ENCODE data around the gene GPR33. TPM values are rescaled to one million over a fixed set of nuclear protein-coding genes. Genes with fewer than 3 reads are reported as not detected.

The GPR33 gene, protein sequence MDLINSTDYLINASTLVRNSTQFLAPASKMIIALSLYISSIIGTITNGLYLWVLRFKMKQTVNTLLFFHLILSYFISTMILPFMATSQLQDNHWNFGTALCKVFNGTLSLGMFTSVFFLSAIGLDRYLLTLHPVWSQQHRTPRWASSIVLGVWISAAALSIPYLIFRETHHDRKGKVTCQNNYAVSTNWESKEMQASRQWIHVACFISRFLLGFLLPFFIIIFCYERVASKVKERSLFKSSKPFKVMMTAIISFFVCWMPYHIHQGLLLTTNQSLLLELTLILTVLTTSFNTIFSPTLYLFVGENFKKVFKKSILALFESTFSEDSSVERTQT
- total RNA-seq, result not detected

DNA sequence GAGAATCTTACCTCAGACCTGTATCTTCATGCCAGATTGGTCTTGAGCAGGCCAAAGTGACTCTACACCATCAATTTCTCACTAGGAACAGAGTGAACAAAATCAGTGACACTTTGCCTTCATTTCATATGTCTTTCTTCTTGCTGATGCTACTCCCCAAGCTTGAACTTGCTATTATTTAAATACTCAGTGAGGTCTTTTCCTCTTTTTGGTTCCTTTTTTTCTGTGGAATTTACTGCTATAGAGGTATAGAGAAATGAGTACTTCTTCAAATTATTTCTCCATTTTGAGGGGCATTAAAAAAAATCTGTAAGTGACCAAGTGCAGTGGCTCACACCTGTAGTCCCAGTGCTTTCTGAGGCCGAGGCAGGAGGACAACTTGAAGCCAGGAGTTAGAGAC lies at the start of gene GPR33:
Gene GPR33, minus strand, starts transcription at position 154 of the 400 bp plus-strand sequence. CDS start 4,074 bp downstream, outside the sequence.
- Histone ChIP-seq H3K4me3 (no peak within 1 kb of the TSS), H3K27me3 (no peaks in the 10 kb centered on the region), H3K36me3 (replicated peaks in 1 of 2; ENCODE audit: insufficient read depth in 1 of 2, low read depth in 2 of 2) (no peaks in the 10 kb centered on the region), H3K4me1 (no peaks in the 10 kb centered on the region), H3K9me3 (no peaks in the 10 kb centered on the region), H3K27ac (no peak within 1 kb of the TSS)
- intact Hi-C loops (cut with DNase I), result no loop called here
- TF ChIP-seq, protein P1, sequence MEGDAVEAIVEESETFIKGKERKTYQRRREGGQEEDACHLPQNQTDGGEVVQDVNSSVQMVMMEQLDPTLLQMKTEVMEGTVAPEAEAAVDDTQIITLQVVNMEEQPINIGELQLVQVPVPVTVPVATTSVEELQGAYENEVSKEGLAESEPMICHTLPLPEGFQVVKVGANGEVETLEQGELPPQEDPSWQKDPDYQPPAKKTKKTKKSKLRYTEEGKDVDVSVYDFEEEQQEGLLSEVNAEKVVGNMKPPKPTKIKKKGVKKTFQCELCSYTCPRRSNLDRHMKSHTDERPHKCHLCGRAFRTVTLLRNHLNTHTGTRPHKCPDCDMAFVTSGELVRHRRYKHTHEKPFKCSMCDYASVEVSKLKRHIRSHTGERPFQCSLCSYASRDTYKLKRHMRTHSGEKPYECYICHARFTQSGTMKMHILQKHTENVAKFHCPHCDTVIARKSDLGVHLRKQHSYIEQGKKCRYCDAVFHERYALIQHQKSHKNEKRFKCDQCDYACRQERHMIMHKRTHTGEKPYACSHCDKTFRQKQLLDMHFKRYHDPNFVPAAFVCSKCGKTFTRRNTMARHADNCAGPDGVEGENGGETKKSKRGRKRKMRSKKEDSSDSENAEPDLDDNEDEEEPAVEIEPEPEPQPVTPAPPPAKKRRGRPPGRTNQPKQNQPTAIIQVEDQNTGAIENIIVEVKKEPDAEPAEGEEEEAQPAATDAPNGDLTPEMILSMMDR (IDR thresholded peaks at IDR 0.05), result no peak
- no peak for TF ChIP-seq POLR2A (IDR thresholded peaks at IDR 0.05)
- DNase-seq (no peak), ATAC-seq (no peak)
- WGBS, 2 donors, result 55 to 60% methylated on average over 1 of the region's 1 CpG

DNA sequence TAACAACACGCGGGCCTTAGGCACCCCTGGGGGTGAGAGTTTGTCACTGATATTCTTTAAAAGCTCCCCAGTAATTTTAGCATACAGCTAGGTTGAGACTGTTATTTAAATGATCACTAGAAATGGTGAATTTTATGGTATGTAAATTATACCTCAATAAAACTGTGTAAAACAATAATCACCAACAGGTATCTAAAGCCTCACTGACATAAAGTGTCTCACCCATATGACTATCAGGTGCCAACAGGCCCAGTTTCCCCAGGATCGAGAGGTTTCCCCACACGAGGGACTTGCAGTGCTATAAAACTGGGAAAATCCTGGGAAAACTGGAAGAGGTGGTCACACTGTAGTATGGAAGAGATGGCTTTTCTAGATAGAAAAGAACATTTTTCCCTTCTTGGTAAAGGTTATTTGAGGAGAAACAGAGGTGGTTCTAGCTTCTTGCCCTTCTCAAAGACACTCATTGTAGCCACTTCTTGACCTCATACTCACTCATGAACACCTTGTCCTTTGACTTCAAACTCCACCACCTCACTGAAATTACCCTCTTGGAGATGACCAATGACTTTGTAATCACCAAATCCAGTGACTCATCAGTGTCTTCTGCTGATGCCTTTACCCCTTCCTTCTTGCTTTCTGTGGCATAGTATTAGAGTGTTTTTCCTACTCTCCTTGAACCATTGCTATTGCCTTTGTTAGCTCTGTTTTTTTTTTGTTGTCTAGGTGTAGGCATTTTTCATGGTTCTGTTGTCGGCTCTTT lies 48.5 kb upstream of the GPR33 start:
- Histone ChIP-seq H3K4me1 (no peaks in the 10 kb centered on the region), H3K27me3 (no peaks in the 10 kb centered on the region), H3K36me3 (replicated peaks in 1 of 2; ENCODE audit: insufficient read depth in 1 of 2, low read depth in 2 of 2) (no peaks in the 10 kb centered on the region), H3K4me3 (no peak overlapping the region), H3K9me3 (no peaks in the 10 kb centered on the region), H3K27ac (no peak overlapping the region)
- intact Hi-C loops (cut with DNase I), result no loop called here
- ATAC-seq (no peak), DNase-seq (no peak)
- no peak for TF ChIP-seq POLR2A (IDR thresholded peaks at IDR 0.05)
- TF ChIP-seq, protein P1 (IDR thresholded peaks at IDR 0.05), result no peak
- 67 to 68% methylated on average over 5 of the region's 5 CpGs for WGBS, 2 donors

DNA sequence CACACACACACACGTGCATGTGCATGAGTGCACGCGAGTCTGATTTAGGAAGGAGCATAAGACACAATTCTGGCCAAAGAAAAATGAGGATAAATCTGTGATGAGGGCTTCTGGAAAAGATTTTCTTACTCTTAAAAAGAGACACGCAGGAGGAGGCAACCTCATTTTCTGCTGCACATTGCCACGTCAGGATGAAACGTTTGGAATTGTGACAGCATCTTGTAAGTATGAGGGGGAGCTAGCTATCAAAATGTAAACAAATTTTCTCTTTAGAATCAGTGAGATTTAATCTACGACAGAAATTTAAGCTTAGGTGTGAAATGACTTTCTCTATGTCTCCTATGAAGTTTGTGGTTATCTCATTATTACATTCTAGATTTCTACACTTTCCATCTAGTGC lies 42.3 kb upstream of the GPR33 start:
- Histone ChIP-seq H3K4me1 (no peaks in the 10 kb centered on the region), H3K9me3 (no peaks in the 10 kb centered on the region), H3K36me3 (replicated peaks in 1 of 2; ENCODE audit: insufficient read depth in 1 of 2, low read depth in 2 of 2) (no peaks in the 10 kb centered on the region), H3K27ac (no peak overlapping the region), H3K27me3 (no peaks in the 10 kb centered on the region), H3K4me3 (no peak overlapping the region)
- 36 to 38% methylated on average over 7 of the region's 7 CpGs for WGBS, 2 donors
- no peak for ATAC-seq
- intact Hi-C loops (cut with DNase I), result no loop called here
- DNase-seq, result no peak
- TF ChIP-seq, protein P1 (IDR thresholded peaks at IDR 0.05), result no peak
- TF ChIP-seq POLR2A (IDR thresholded peaks at IDR 0.05), result no peak

DNA sequence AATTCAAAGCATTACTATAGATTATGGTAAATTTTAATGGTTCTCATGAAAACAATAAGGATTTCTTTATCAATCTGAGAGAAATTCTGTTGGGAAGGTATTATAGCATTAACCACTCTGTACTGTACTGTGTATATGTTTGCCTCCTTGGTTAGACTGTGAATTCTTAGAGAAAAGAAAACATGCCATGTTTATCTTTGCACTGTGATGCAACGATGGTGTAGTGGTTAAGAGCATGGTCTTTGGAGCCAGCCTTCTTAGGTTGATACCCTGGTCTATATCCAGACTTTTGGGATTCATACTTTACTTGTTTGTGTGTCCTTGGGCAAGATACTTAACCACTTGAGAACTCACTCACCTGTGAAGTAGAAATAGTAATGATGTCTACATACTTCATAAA lies 41.2 kb upstream of the GPR33 start:
- Histone ChIP-seq H3K27me3 (no peaks in the 10 kb centered on the region), H3K4me3 (no peak overlapping the region), H3K4me1 (no peaks in the 10 kb centered on the region), H3K27ac (no peak overlapping the region), H3K9me3 (no peaks in the 10 kb centered on the region), H3K36me3 (replicated peaks in 1 of 2; ENCODE audit: insufficient read depth in 1 of 2, low read depth in 2 of 2) (no peaks in the 10 kb centered on the region)
- TF ChIP-seq, protein P1 (IDR thresholded peaks at IDR 0.05), result no peak
- TF ChIP-seq POLR2A (IDR thresholded peaks at IDR 0.05), result no peak
- intact Hi-C loops (cut with DNase I), result no loop called here
- no peak for ATAC-seq
- WGBS, 2 donors, result 35 to 43% methylated on average over 1 of the region's 1 CpG
- no peak for DNase-seq
